Breast epithelium (tissue), 3 donors: ENCODE results near the gene BICC1.

ENCODE experiments used
- POLR2A ChIP-seq: fragments of 450-650 bp; IDR thresholded peaks from one replicate; pipeline ENCODE4 v1.6.1; 2016; ENCODE audit warnings: antibody characterized with exemption, mild to moderate bottlenecking, moderate library complexity
- POLR2AphosphoS5 ChIP-seq, 3 donors: sonication (generic); formaldehyde crosslinking; IDR thresholded peaks; one replicate each; pipeline ENCODE4 v1.6.1; 2017; ENCODE audit warnings: antibody characterized with exemption in 3 of 3
- TF ChIP-seq, protein P1 (sequence below), 3 donors: fragments of 450-650 bp; IDR thresholded peaks; one replicate each; pipeline ENCODE4 v1.5.1; 2016 to 2017; ENCODE audit warnings: antibody characterized with exemption in 3 of 3, mild to moderate bottlenecking in 3 of 3, moderate library complexity in 3 of 3

DNA sequence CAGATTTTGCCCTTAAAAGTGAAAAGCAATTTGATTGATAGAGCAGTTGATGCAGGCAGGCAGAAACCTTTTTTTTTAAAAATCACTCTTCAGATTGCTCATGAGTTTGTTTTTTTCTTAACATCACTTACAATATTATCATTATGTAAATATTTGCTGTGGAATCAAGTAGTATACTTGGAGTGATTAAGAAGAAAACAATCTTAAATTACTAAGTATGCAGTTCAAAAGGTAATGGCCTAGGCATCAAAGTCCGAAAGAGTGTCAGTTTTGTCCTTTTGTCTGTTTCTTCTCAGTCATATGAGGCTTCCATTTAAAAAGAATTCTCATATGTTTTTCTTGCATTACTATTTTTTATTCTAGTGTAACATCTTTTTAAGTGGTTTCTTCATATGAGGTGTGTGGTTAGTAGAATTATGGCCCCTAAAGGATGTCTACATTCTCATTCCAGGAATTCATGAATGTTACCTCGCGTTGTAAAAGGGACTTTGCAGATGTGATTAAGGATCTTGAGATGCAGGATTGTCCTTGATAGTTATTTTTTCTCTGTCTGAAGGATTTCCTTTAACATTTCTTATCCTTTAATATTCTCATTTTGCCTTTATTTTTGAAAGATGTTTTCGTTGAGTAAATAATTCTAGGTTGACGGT is 44.0 kb downstream of the BICC1 start:
- no peak for TF ChIP-seq POLR2AphosphoS5 (IDR thresholded peaks at IDR 0.05)
- no peak for TF ChIP-seq POLR2A
- TF ChIP-seq, protein P1, sequence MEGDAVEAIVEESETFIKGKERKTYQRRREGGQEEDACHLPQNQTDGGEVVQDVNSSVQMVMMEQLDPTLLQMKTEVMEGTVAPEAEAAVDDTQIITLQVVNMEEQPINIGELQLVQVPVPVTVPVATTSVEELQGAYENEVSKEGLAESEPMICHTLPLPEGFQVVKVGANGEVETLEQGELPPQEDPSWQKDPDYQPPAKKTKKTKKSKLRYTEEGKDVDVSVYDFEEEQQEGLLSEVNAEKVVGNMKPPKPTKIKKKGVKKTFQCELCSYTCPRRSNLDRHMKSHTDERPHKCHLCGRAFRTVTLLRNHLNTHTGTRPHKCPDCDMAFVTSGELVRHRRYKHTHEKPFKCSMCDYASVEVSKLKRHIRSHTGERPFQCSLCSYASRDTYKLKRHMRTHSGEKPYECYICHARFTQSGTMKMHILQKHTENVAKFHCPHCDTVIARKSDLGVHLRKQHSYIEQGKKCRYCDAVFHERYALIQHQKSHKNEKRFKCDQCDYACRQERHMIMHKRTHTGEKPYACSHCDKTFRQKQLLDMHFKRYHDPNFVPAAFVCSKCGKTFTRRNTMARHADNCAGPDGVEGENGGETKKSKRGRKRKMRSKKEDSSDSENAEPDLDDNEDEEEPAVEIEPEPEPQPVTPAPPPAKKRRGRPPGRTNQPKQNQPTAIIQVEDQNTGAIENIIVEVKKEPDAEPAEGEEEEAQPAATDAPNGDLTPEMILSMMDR (IDR thresholded peaks at IDR 0.05) = no peak
